T-helper 1 cell (primary cell): Measurements from ENCODE around the gene PTRH1.
A peak's percentile ranks its signal among the peaks of the same experiment; 100 is the strongest.
"Not testable (repeated sequence)": the region's sequence is repeated elsewhere in the genome, so short reads cannot be mapped to it uniquely, and the experiment has no call there.

Source experiments
- DNase-seq, 5 donors: peaks; one replicate each; pipeline ENCODE4 v3.0.0-alpha.2; 2012 to 2020
- total RNA-seq, 4 donors: gene quantifications; one replicate each; lab custom pipeline; 2026; lab: John Stamatoyannopoulos, UW

PTRH1 gene
- total RNA-seq, result 2.8 to 6.2 (median 4.0) reads per million in 4 donors

- peak; percentile 89 to 97 (median 96) for DNase-seq
These were observed at the start of gene PTRH1, which contains the start of gene TTC16 for GRCh38 chr9:127715470-127716337. Gene PTRH1, minus strand, starts transcription at chr9:127715663. Its CDS starts 24 bp downstream, at chr9:127715639. Gene TTC16, plus strand, starts transcription at chr9:127716079. Its CDS starts 67 bp downstream, at chr9:127716146.

- DNase-seq, result peak in 1 of 5 donors; percentile 20
These were observed 48.5 kb upstream of the PTRH1 start for GRCh38 chr9:127763918-127764384.

GRCh38 chr9:127762111-127762676 is 46.7 kb upstream of the PTRH1 start:
- DNase-seq, result no peak

GRCh38 chr9:127761491-127761956 is 46.1 kb upstream of the PTRH1 start:
- no peak for DNase-seq

- no peak for DNase-seq
These were observed 45.6 kb upstream of the PTRH1 start for GRCh38 chr9:127761061-127761460.

GRCh38 chr9:127758843-127759242 is 43.4 kb upstream of the PTRH1 start:
- no peak for DNase-seq

- not testable (repeated sequence) for DNase-seq
These were observed 41.3 kb upstream of the PTRH1 start for GRCh38 chr9:127756776-127757175.

GRCh38 chr9:127756233-127756632 is 40.8 kb upstream of the PTRH1 start:
- no peak for DNase-seq

GRCh38 chr9:127755061-127756060 is 39.9 kb upstream of the PTRH1 start:
- DNase-seq, result no peak

GRCh38 chr9:127754099-127755060 is 38.9 kb upstream of the PTRH1 start:
- no peak for DNase-seq

- no peak for DNase-seq
These were observed 38.2 kb upstream of the PTRH1 start for GRCh38 chr9:127753622-127754021.

GRCh38 chr9:127753148-127753547 is 37.7 kb upstream of the PTRH1 start:
- DNase-seq, result no peak

GRCh38 chr9:127751269-127752054 is 36.0 kb upstream of the PTRH1 start:
- DNase-seq, result no peak

- no peak for DNase-seq
These were observed 33.8 kb upstream of the PTRH1 start for GRCh38 chr9:127749090-127749787.

GRCh38 chr9:127746959-127747569 is 31.6 kb upstream of the PTRH1 start:
- peak in 1 of 5 donors; percentile 18 for DNase-seq

- no peak for DNase-seq
These were observed 29.1 kb upstream of the PTRH1 start for GRCh38 chr9:127744398-127745110.

GRCh38 chr9:127742435-127743088 is 27.1 kb upstream of the PTRH1 start:
- no peak for DNase-seq
